K562 treated with DMSO at 1 percent for 48 hours (cell line): ENCODE results near the gene GTF2H3. TPM values are rescaled to one million over a fixed set of nuclear protein-coding genes. Genes with fewer than 3 reads are reported as not detected.

ENCODE experiments used
- total RNA-seq: library from RNA; unstranded; fragments of 300-600 nt; gene quantifications from 2 replicates; pipeline ENCODE4 v1.2.3, GENCODE V29; 2022; ENCODE audit warnings: low replicate concordance; ENCODE audit errors: extremely low read depth

GTF2H3 gene
- not detected in 2 replicates for total RNA-seq

GRCh38 chr12:123633379-123634141, at the start of gene GTF2H3, which contains the start of gene EIF2B1:
Gene GTF2H3 (plus strand): TSS chr12:123633829. CDS start chr12:123633860, 31 bp downstream.
Gene EIF2B1 (minus strand): TSS chr12:123633686. CDS start chr12:123633557, 129 bp downstream.

DNA sequence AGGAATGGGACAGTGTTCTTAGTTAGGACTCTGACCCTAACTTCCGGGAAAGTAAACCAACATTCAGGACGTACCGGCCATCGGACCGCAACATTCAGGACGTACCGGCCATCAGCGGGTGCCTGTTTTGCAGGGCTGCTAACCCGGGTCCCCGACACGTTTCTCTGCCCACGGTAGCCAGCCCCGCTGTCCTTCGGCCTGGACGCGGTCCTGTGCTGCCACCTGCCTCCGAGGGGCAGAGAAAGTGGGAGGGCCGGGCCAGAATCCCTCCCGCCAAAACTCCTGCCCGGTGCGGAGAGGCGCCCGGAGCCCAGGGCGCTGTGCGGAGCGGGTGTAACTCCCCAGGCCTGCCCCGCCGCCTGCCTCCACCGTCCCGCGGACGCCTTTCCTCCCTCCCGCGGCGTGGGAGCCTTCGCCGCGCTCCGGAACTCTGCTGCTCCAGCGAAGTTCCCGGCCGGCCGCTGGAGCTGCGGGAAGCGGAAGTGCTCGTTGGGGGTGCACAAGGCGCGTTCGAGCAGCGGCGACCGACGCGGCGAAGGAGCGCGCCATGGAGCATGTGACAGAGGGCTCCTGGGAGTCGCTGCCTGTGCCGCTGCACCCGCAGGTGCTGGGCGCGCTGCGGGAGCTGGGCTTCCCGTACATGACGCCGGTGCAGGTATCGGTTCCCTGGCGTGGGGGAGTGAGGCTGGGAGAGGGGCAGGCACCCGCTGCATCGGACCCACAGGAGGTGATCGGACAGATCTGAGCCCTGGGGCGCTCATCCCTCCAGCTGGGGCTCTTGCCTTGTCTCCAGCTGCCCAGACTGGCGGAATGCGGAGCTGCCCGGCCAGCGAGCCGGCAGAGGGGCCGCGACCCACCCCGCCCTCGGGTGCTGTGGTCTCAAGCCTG, 31.8 kb upstream of the GTF2H3 start, which contains the start of gene DDX55:
TSS of gene DDX55 (plus strand) at position 498 of the 888 bp plus-strand sequence. CDS start at position 548, 50 bp downstream.

GRCh38 chr12:123670882-123671728, 37.5 kb downstream of the GTF2H3 start, which contains the start of gene TCTN2:
Gene TCTN2 (plus strand): TSS chr12:123671113. CDS start chr12:123671241, 128 bp downstream.

Other genes starting within 250 kb of the GTF2H3 start
- gene KMT5A, start 249.7 kb upstream of the GTF2H3 start, total RNA-seq, result not detected in 2 replicates
- gene RILPL2, start 197.1 kb upstream of the GTF2H3 start, total RNA-seq, result not detected in 2 replicates
- gene SNRNP35, start 175.7 kb upstream of the GTF2H3 start, total RNA-seq, result not detected in 2 replicates
- gene RILPL1, start 100.1 kb upstream of the GTF2H3 start, total RNA-seq, result not detected in 2 replicates
- not detected in 2 replicates for gene TMED2, start 49.3 kb upstream of the GTF2H3 start, total RNA-seq
- not detected in 2 replicates for gene DDX55, start 31.7 kb upstream of the GTF2H3 start, total RNA-seq
- gene EIF2B1, start 143 bp upstream of the GTF2H3 start, total RNA-seq, result not detected in 2 replicates
- not detected in 2 replicates for gene TCTN2, start 37.3 kb downstream of the GTF2H3 start, total RNA-seq
- not detected in 2 replicates for gene ATP6V0A2, start 78.5 kb downstream of the GTF2H3 start, total RNA-seq
- not detected in 2 replicates for gene DNAH10, start 128.5 kb downstream of the GTF2H3 start, total RNA-seq